ENCODE data around the gene PXT1.

GRCh38 chr6:36413489-36414480 lies 28.9 kb downstream of the PXT1 start:
- TF ChIP-seq CTCF (IDR thresholded peaks at IDR 0.05) (no peak), EZH2 (IDR thresholded peaks at IDR 0.05; ENCODE audit: borderline replicate concordance, insufficient read depth, low read depth, low read length, poor library complexity, severe bottlenecking) (no peak)
